Measurements from ENCODE around the gene LENG8. TPM values are rescaled to one million over a fixed set of nuclear protein-coding genes. Genes with fewer than 3 reads are reported as not detected.
"Not testable (repeated sequence)": the region's sequence is repeated elsewhere in the genome, so short reads cannot be mapped to it uniquely, and the experiment has no call there.

LENG8 gene
- total and polyA plus RNA-seq, 2 of the 8 experiments (the other 6 are each of a cell fraction or from before 2014, with no cell fraction given), result 62.2 to 108 TPM

GRCh38 chr19:54507038-54507717 is 58.2 kb downstream of the LENG8 start:
- H3K27ac ChIP-seq (ENCODE audit: low read depth, low read length), result not testable (repeated sequence)
- 75% methylated on average over 8 of the region's 15 CpGs; no CpG with 5 or more reads in 1 of the 2 experiments for WGBS, 2 experiments (ENCODE audit: extremely low coverage in 1 of 2, insufficient coverage in 1 of 2, insufficient read length in 1 of 2, insufficient replicate concordance in 2 of 2, low coverage in 1 of 2, low lambda C conversion rate in 2 of 2, missing lambda C conversion rate in 1 of 2)

More at GRCh38 chr19:54507038-54507717, 58.2 kb downstream of the LENG8 start:
- H3K23me2 ChIP-seq (ENCODE audit: low read depth, low read length); H2AK5ac ChIP-seq (ENCODE audit: low read depth, low read length); CTCF ChIA-PET (ENCODE audit: partially characterized antibody); H4K5ac ChIP-seq (ENCODE audit: insufficient read length, low read depth, low read length); H4K8ac ChIP-seq (ENCODE audit: extremely low read depth, insufficient read depth, low read length); H3K18ac ChIP-seq (ENCODE audit: extremely low read depth, low read length); H2AFZ ChIP-seq (ENCODE audit: low read length); FAIRE-seq; H2BK12ac ChIP-seq (ENCODE audit: low read depth, low read length); H2BK15ac ChIP-seq (ENCODE audit: low read length); H4K91ac ChIP-seq (replicated peaks; ENCODE audit: insufficient read length, low read length); H3K56ac ChIP-seq (replicated peaks; ENCODE audit: insufficient read length, low read depth, low read length); H3K4ac ChIP-seq (replicated peaks; ENCODE audit: insufficient read length, low read depth, low read length); H2BK5ac ChIP-seq (ENCODE audit: low read depth, low read length); H2BK120ac ChIP-seq (replicated peaks; ENCODE audit: low read depth, low read length); DNase-seq (ENCODE audit: low read depth in 1 of 2, low spot score in 2 of 2); H4K20me1 ChIP-seq (replicated peaks in 1 of 2; ENCODE audit: control insufficient read depth in 1 of 2, insufficient read depth in 2 of 2, low read length in 2 of 2); POLR2A ChIA-PET (ENCODE audit: partially characterized antibody); H3K4me2 ChIP-seq (ENCODE audit: insufficient read depth in 1 of 2, low read depth in 2 of 2, low read length in 2 of 2); H3K79me2 ChIP-seq (ENCODE audit: control insufficient read depth in 1 of 2, insufficient read depth in 2 of 2, low read length in 2 of 2); H3K36me3 ChIP-seq (ENCODE audit: control insufficient read depth in 2 of 4, insufficient read depth in 4 of 4, low read length in 3 of 4); H3K4me3 ChIP-seq (ENCODE audit: extremely low read depth in 1 of 4, insufficient read depth in 2 of 4, low read depth in 3 of 4, low read length in 4 of 4); H3K79me1 ChIP-seq (ENCODE audit: low read depth, low read length); H3K27me3 ChIP-seq (replicated peaks in 1 of 4; ENCODE audit: control insufficient read depth in 3 of 4, extremely low read depth in 1 of 4, insufficient read depth in 3 of 4, low read length in 3 of 4); H3K4me1 ChIP-seq (replicated peaks in 1 of 4; ENCODE audit: control insufficient read depth in 3 of 4, insufficient read depth in 4 of 4, low read length in 3 of 4); H3K14ac ChIP-seq (ENCODE audit: insufficient read length); H3K9ac ChIP-seq (replicated peaks in 1 of 4; ENCODE audit: extremely low read depth in 1 of 4, low read depth in 3 of 4, low read length in 3 of 4); H3K23ac ChIP-seq (ENCODE audit: insufficient read length); H2BK20ac ChIP-seq (ENCODE audit: low read length): not testable (repeated sequence)
- H3K9me3 ChIP-seq (ENCODE audit: insufficient read depth in 2 of 2, low read depth in 1 of 2, low read length in 1 of 2), result peaks cover 22 to 54% of the 10 kb centered on the region in 2 experiments

Data from H1 (cell line).